Measurements from ENCODE around the gene MUC7. TPM values are rescaled to one million over a fixed set of nuclear protein-coding genes. Genes with fewer than 3 reads are reported as not detected.

The MUC7 gene
- total and polyA plus RNA-seq, 9 donors = not detected

GRCh38 chr4:70505151-70505748 is 33.3 kb downstream of the MUC7 start:
- no peak overlapping the region for H3K4me3 ChIP-seq
- intact Hi-C loops (cut with DNase I) = no loop called here
- H3K27ac ChIP-seq = no peak overlapping the region
- no peaks in the 10 kb centered on the region for H3K4me1 ChIP-seq (ENCODE audit: insufficient read depth)
- no peaks in the 10 kb centered on the region for H3K36me3 ChIP-seq
- TF ChIP-seq CTCF (IDR thresholded peaks at IDR 0.05) = peak in 1 of 3 donors; percentile 7
- no peak for TF ChIP-seq POLR2A (IDR thresholded peaks at IDR 0.05)
- no peaks in the 10 kb centered on the region for H3K9me3 ChIP-seq
- 2 to 7% (median 2%) methylated on average over 7 of the region's 7 CpGs for whole genome bisulfite sequencing, 3 donors
- H3K27me3 ChIP-seq = no peaks in the 10 kb centered on the region
- peak in 2 of 5 donors; percentile 19 to 39 for DNase-seq

- H3K9me3 ChIP-seq = no peaks in the 10 kb centered on the region
- WGBS, 3 donors = 59 to 72% (median 67%) methylated on average over 1 of the region's 1 CpG
- H3K27me3 ChIP-seq = no peaks in the 10 kb centered on the region
- intact Hi-C loops (cut with DNase I) = no loop called here
- no peaks in the 10 kb centered on the region for H3K4me1 ChIP-seq (ENCODE audit: insufficient read depth)
- no peaks in the 10 kb centered on the region for H3K36me3 ChIP-seq
- TF ChIP-seq CTCF (IDR thresholded peaks at IDR 0.05) (no peak), EP300 (IDR thresholded peaks at IDR 0.05) (no peak), POLR2A (IDR thresholded peaks at IDR 0.05) (no peak)
- DNase-seq = no peak
- no peak overlapping the region for H3K27ac ChIP-seq
- no peak overlapping the region for H3K4me3 ChIP-seq
These were observed 36.8 kb downstream of the MUC7 start for GRCh38 chr4:70508801-70509200.

- 91 to 92% (median 91%) methylated on average over 3 of the region's 3 CpGs for WGBS, 3 donors
- H3K27me3 ChIP-seq = no peaks in the 10 kb centered on the region
- no peaks in the 10 kb centered on the region for H3K9me3 ChIP-seq
- H3K36me3 ChIP-seq = no peaks in the 10 kb centered on the region
- H3K4me3 ChIP-seq = no peak overlapping the region
- TF ChIP-seq POLR2A (IDR thresholded peaks at IDR 0.05) = no peak
- TF ChIP-seq EP300 (IDR thresholded peaks at IDR 0.05) = no peak
- TF ChIP-seq CTCF (IDR thresholded peaks at IDR 0.05) = no peak
- no peaks in the 10 kb centered on the region for H3K4me1 ChIP-seq (ENCODE audit: insufficient read depth)
- DNase-seq = no peak
- intact Hi-C loops (cut with DNase I) = loop anchor here in 1 of 4 donors (5.0 kb wide), 1 partner anchor 281 kb away; no protein-coding TSS in a partner anchor
- H3K27ac ChIP-seq = no peak overlapping the region
These were observed 39.4 kb downstream of the MUC7 start for GRCh38 chr4:70511365-70511764.

GRCh38 chr4:70515367-70516250 is 43.6 kb downstream of the MUC7 start:
- no peak overlapping the region for H3K27ac ChIP-seq
- no peak for DNase-seq
- no peaks in the 10 kb centered on the region for H3K9me3 ChIP-seq
- intact Hi-C loops (cut with DNase I) = no loop called here
- TF ChIP-seq CTCF (IDR thresholded peaks at IDR 0.05) = no peak
- no peak for TF ChIP-seq EP300 (IDR thresholded peaks at IDR 0.05)
- no peak for TF ChIP-seq POLR2A (IDR thresholded peaks at IDR 0.05)
- no peaks in the 10 kb centered on the region for H3K4me1 ChIP-seq (ENCODE audit: insufficient read depth)
- no peaks in the 10 kb centered on the region for H3K27me3 ChIP-seq
- 62 to 74% (median 66%) methylated on average over 4 of the region's 4 CpGs for WGBS, 3 donors
- H3K4me3 ChIP-seq = no peak overlapping the region
- H3K36me3 ChIP-seq = no peaks in the 10 kb centered on the region
